Activated CD4-positive, alpha-beta T cell treated with anti-CD3 and anti-CD28 coated beads for 1 hour (primary cell): ENCODE data around the gene GYPB.
"Not testable (repeated sequence)": the region's sequence is repeated elsewhere in the genome, so short reads cannot be mapped to it uniquely, and the experiment has no call there.

Experiments used
- DNase-seq: peaks from one replicate; pipeline ENCODE4 v3.0.0-alpha.2; 2020

The GYPB gene

GRCh38 chr4:144008602-144009001 is 10.6 kb downstream of the GYPB start:
- DNase-seq: not testable (repeated sequence)

DNA sequence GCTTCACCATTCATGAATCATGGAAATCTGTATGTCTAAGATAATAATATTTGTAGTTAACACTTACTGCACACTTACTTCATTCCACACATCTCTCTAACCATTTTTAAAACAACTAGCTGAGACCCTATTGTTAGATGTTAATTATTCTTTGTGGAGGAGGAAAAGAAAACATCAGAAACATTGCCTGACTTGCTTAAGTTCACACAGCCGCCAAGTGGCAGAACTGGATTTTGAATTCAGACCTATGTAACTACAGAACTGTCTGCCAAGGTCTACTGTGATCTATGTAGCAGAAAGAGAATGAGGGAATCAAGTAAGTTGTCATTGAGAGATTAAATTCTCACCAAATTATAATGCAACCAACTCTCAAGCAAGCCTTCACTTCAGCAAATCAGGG is 11.2 kb downstream of the GYPB start:
- DNase-seq: not testable (repeated sequence)

GRCh38 chr4:144006200-144006803 is 12.9 kb downstream of the GYPB start:
- DNase-seq: not testable (repeated sequence)

DNA sequence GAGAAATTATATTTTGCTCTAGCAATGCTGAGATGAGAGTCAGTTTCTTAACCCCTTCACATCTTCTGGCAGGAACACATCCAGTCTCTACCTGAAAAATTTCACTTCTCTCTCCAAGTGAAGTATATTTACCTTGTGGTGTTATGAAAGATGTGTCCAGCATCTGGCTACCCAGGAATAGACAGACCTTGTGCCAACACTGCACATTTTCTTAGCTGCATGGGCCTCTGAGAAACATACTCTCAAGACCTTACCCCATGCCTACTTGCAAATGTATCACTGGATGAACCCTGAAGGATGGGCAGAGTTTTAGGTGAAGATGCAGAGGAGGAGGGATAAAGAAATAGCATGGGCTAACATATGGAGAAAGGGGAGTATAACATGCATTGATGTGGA is 13.6 kb downstream of the GYPB start:
- not testable (repeated sequence) for DNase-seq

DNA sequence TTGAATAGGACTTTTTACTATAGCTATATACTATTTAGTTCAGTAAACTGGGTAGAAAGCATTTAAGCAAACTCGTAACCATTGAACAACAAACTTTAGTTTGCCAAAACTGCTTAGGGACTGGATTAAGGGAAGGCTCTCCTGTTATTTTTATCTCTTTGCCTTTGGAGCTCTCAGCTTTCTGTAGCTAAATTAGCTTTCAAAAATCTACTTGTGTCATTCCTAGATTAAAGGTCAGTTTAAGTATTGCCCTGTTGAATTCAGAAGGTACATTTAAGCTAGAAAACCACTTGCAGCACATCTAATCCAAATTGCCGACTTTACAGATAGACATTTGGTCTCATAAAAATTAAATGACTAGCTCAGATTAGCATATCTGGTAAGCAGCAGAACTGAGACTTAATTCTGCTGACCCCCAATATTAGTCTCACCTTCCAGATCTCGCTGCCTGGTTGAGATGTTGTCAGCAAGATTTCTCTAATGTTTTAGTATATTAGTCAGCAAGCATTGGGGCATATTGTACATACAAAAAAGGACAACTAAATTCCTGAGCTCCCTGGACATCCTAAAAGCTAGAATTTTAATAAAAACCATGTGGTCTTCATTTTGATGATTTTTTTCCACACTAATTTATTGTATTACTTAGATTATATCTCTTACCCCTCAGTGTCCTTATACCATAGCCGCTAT is 14.2 kb downstream of the GYPB start:
- not testable (repeated sequence) for DNase-seq

- not testable (repeated sequence) for DNase-seq
Observed at GRCh38 chr4:144003890-144004265, 15.3 kb downstream of the GYPB start.

DNA sequence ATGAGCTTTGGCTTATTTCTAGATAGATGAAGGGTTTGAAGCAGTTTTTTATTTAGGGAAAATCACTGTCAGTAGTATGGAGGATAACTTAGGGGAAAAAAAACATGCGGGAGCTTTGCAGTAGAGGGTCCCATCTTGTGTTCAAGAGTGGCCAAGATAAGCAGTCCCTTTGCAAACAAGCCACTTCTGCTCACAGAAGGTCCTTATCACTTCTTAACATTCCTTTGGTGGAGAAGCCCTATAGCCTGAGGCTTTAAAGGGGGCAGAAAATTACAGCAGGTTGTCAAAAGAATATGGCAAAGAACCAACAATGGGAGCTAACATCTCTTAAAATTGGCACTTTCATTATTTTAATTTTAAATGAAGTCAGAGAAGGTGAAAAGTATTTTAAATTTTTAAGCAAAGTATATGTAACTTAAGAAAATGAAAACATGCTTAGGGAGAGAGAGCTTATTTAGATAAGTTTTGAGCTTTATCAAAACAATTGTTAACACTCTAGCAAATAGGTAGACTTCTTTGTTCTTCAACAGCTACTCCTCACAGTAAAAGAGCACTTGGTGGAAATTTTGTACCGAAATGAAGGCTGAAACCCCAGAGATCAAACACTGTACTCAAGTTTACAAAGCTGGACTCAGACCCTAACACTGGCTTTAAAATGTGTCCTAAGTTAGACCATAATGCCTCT is 15.8 kb downstream of the GYPB start:
- not testable (repeated sequence) for DNase-seq

GRCh38 chr4:144000331-144000995 is 18.7 kb downstream of the GYPB start:
- not testable (repeated sequence) for DNase-seq

DNA sequence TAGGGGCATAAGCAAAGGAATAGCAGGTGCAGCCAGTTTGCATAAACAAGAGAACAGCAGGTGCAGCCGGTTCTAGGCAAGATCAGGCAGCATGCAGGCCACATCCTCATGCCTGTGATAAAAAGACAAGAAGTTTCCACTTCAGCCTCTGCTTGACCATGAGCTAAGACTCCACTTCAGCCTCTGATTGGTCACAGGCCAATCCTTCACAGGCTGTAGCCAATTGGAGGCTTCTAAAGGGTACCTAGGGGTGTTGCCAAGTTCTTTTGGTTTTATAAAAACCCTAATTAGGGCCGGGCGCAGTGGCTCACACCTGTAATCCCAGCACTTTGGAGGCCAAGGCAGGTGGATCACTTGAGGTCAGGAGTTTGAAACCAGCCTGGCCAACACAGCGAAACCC is 23.0 kb downstream of the GYPB start:
- not testable (repeated sequence) for DNase-seq

DNA sequence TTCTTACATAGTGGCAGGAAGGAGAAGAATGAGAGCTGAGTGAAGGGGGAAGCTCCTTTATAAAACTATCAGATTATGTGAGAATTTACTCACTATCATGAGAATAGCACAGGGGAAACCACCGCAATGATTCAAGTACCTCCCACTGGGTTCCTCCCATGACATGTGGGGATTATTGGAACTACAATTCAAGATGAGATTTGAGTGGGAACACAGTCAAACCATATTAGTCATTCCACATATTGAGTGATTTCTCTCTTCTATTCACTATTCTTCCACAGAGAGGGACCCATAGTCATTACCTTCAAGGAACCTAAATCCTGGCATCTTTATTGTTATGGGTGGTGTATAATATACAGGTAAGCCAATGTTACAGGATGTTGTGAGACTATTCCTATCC is 27.4 kb downstream of the GYPB start:
- DNase-seq: not testable (repeated sequence)

DNA sequence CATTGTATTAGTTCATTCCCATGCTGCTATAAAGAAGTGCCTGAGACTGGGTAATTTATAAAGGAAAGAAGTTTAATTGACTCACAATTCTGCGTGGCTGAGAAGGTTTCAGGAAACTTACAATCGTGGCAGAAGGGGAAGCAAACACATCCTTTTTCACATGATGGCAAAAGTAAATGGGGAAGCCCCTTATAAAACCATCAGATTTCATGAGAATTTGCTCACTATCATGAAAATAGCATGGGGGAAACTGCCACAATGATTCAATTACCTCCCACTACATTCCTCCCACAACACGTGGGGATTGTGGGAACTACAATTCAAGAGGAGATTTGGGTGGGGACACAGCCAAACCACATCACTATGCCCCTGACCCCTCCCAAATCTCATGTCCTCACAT is 28.5 kb downstream of the GYPB start:
- DNase-seq: not testable (repeated sequence)

DNA sequence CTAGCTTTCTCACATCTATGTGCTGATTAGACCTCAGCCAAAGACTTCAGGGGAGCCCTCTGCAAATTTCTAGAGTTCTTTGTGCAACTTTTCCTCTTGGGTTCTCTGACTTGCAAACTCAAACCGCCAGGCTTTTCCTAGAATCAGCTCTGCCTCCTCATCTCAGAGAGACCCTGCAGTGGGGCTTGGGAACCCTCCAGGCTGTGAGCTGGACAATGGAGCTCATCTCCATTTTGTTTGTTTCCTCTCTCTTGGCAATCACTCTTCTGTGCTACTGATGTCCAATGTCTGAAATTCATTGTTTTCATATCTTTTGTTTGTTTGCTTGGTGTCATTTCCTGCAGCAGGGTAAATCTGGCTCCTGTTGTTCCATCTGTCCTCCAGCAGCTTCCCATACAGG is 33.0 kb downstream of the GYPB start:
- no peak for DNase-seq

GRCh38 chr4:143980776-143981175 is 38.4 kb downstream of the GYPB start:
- not testable (repeated sequence) for DNase-seq

DNA sequence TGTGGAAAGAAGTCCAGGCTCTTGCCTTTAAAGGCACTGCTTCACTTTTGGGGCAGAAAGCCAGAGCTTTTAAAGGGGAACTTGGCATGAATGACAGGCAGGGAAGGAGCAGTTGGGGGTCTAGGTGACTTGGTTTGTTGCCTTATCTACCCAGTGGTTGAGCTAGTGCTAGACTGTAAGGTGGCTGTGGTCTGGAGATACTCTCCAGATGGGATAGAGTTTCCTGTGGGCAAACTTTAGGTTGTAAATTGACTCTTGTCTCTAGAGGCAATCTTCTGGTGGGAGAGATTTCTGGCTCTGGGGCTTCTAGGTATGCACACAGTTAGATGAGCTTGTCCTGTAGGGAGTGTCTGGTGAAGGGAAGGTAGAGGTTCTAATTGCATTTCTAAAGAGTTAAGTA is 43.7 kb downstream of the GYPB start:
- not testable (repeated sequence) for DNase-seq

DNA sequence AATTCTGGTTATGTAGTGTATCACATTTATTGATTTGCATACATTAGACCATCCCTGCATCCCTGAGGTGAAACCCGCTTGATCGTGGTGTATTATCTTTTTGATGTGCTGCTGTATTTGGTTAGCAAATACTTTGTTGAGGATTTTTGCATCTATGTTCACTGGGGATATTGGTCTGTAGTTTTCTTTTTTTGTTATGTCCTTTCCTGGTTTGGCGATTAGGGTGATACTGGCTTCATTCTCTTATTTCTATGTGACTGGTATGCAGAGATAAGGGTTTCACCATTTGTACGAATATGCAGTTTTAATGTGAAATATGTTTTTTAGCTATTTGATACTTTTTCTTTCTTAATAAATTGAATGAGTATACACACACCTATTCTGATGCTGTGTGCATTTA is 45.2 kb downstream of the GYPB start:
- DNase-seq: not testable (repeated sequence)

DNA sequence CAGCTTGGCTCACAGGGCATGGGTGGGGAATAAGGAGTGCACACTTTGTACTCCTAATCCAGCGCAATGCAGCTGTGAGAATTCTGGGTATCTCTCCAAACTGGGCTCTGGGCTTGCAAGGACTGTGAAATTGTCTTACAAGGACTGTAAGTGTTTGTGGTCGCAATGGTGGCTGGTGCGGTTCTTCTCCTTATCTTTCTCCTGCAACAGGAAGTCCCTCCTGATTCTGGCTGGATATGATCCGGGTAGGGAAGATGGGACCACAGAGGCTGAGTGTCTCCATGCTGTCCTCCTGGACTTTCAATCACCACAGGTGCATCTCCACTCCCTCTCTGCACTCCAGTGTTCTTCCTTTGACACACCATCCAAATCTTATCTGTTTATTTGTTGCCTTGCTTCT is 58.1 kb downstream of the GYPB start:
- DNase-seq: no peak

DNA sequence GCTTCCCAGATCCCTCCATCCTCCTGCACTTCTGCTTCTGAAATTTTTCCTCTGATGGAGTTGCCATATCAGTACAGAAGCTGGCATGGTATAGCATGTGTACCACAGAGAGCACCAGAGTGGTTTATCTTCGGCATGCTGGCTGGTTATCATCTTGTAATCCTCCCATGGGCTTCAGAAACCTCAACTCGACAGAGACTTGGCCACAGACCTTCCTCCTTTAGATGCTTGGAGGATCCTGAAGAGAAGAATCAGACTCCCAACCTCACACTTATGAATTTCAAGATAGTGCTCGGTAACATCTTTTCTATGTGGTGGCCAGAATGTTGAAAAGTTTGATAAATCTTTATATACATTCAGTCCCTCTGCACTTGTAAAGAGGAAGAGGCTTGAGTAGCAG is 63.9 kb downstream of the GYPB start:
- DNase-seq: not testable (repeated sequence)

- not testable (repeated sequence) for DNase-seq
Observed at GRCh38 chr4:143951458-143951972, 67.7 kb downstream of the GYPB start.

DNA sequence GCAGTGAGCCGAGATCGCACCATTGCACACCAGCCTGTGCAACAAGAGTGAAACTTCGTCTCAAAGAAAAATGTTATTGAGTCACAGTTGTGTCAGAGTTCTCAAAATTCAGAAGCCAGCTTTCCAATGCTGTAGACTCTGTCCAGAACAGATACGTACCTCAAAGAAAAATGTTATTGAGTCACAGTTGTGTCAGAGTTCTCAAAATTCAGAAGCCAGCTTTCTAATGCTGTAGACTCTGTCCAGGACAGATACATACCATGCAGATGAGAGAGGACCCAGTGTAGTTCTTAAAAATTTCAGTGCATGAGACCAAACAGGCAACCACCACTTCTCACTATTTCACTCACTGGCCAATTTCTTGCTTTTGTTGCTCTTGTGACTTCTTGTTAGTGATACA is 68.2 kb downstream of the GYPB start:
- DNase-seq: not testable (repeated sequence)

DNA sequence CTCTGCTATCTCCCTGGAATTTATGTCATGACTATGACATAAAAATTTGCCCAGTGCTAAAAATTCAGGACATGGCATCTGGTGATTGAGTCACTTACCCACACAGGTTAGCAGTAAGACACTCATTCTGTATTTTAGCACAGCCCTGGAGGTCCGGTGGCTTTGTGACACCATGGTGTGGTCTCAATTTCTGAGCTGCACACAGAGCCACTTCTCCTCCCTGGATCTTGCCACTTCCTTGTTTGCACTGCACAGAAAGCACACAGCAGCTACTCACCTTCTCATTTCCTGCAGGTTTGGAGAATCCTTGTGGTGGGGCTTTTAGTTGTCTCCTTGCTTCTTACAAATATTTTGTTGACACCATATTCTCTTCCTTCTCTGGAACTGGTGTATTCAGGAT is 69.0 kb downstream of the GYPB start:
- not testable (repeated sequence) for DNase-seq

DNA sequence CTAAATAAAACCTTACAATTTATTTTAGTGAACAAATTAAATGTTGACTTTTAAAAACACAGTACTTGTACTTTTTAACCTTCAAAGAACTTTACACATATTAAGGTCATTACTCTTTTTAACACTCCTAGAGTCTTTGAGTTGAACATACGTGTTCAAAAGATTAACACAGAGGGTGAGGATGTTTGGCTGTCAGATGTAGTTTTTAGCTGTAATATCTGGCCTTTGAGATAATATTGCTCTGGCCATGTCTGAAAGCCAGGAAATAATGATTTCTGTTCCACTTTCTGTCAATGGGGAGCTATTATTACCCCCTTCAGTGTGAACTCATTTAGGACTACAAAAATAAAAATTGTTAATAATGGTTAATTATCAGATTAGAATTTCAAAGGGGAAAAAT is 71.7 kb downstream of the GYPB start:
- not testable (repeated sequence) for DNase-seq
